C4-2B (cell line): ENCODE results near the gene THRB.

ENCODE experiments used
- ZFX ChIP-seq: fragments of 450-650 bp; IDR thresholded peaks from 2 replicates; pipeline ENCODE4 v1.6.1; 2017
- TF ChIP-seq, protein P1 (sequence below): fragments of 450-650 bp; conservative IDR thresholded peaks from 2 replicates; pipeline ENCODE4 v1.5.1; 2017; ENCODE audit warnings: mild to moderate bottlenecking

DNA sequence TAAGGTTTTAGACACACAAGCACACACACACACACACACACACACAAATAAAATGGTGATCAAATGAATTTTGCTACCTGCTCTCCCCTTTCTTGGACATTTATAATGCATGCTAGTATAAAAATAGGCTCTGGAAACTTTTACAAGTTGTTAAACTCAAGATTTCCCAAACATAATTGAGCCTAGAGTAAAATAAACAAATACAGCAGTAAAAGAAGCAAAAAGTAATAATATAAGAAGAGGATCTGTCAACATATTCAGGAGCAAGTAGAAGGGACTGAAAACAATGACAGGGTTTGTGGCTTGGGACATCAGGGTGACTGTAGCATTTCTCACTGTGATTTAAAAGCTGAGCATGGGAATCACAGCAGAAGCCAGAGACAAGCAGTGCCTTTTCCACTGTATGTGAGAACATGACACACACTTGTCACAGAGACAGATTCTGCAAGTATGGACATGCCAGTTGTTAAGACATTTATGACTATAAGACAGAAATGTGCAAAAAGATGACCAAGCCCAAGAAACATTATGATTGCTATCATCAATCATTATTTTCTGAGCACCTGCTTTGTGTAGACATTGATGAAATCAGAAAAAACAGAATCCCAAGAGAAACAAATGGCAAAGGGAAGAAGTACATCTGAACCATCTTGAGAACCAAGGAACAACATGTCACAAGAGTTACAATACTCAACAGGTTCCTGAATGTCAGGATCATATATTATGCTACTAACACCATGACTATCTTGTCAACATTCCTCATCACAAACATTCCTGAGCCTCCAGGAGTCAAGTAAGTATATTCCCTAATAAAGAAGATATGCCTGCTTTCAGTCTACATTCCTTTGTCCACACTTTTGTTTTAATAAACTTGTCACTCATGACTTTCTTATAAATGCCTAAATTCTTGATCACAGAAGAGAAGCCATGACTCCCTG is 7.1 kb downstream of the THRB start:
- TF ChIP-seq, protein P1, sequence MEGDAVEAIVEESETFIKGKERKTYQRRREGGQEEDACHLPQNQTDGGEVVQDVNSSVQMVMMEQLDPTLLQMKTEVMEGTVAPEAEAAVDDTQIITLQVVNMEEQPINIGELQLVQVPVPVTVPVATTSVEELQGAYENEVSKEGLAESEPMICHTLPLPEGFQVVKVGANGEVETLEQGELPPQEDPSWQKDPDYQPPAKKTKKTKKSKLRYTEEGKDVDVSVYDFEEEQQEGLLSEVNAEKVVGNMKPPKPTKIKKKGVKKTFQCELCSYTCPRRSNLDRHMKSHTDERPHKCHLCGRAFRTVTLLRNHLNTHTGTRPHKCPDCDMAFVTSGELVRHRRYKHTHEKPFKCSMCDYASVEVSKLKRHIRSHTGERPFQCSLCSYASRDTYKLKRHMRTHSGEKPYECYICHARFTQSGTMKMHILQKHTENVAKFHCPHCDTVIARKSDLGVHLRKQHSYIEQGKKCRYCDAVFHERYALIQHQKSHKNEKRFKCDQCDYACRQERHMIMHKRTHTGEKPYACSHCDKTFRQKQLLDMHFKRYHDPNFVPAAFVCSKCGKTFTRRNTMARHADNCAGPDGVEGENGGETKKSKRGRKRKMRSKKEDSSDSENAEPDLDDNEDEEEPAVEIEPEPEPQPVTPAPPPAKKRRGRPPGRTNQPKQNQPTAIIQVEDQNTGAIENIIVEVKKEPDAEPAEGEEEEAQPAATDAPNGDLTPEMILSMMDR: no peak
- TF ChIP-seq ZFX: no peak
